Endothelial cell of umbilical vein (primary cell): ENCODE results near the gene EIF2B1. TPM values are rescaled to one million over a fixed set of nuclear protein-coding genes. Genes with fewer than 3 reads are reported as not detected.

Source experiments
- BruUV-seq: library from RNA; stranded (reverse); fragments of 400-500 nt; replicated peaks from 2 replicates; lab custom pipeline; 2021; lab: Mats Ljungman, UMichigan
- CTCF ChIA-PET: fragments of 300-600, 350-600 bp; sonication (Branson Sonifier 250); formaldehyde crosslinking; loops from one replicate; lab custom pipeline; 2021; ENCODE audit warnings: antibody characterized with exemption, inconsistent platforms; lab: Charles Lee
- POLR2A ChIA-PET: fragments of 300-600, 350-600 bp; sonication (Branson Sonifier 250); formaldehyde crosslinking; loops from one replicate; lab custom pipeline; 2021; ENCODE audit warnings: antibody characterized with exemption, inconsistent platforms; lab: Charles Lee
- DNase-seq: peaks from one replicate; pipeline ENCODE4 v3.0.0-alpha.2; 2011; ENCODE audit warnings: low read depth, low spot score
- FAIRE-seq: peaks from 2 replicates; lab custom pipeline; 2011; peaks lifted over from hg19 to GRCh38; lab: Jason Lieb, UNC
- H2AFZ ChIP-seq: 2 replicates; pipeline ENCODE4 v1.6.0; 2012; ENCODE audit warnings: low read depth, low read length, control low read depth, inconsistent platforms
- H3K27ac ChIP-seq: 2 replicates; pipeline ENCODE4 v1.5.1; 2011; ENCODE audit warnings: low read depth, mild to moderate bottlenecking, control low read depth, low read length, moderate library complexity; ENCODE audit not compliant: insufficient read depth
- H3K27me3 ChIP-seq, 2 experiments: 2 replicates each; pipeline versions ENCODE4 v1.6.0 to v1.6.1; 2011; ENCODE audit warnings: low read length in 2 of 2, mixed read lengths in 1 of 2; ENCODE audit not compliant: control insufficient read depth in 2 of 2, insufficient read depth in 2 of 2
- H3K36me3 ChIP-seq, 2 experiments: 2 replicates in 1 of 2; 3 replicates in 1 of 2; pipeline ENCODE4 v1.5.1; 2011; ENCODE audit warnings: low read length in 2 of 2, mild to moderate bottlenecking in 1 of 2, moderate library complexity in 1 of 2; ENCODE audit not compliant: control insufficient read depth in 2 of 2, insufficient read depth in 2 of 2; ENCODE audit errors: extremely low read depth in 1 of 2
- H3K4me1 ChIP-seq: 3 replicates; pipeline ENCODE4 v1.5.1; 2011; ENCODE audit warnings: mild to moderate bottlenecking, low read length; ENCODE audit not compliant: control insufficient read depth, insufficient read depth; ENCODE audit errors: extremely low read depth
- H3K4me2 ChIP-seq: 2 replicates; pipeline ENCODE4 v1.6.1; 2011; ENCODE audit warnings: low read length, control low read depth, mixed read lengths; ENCODE audit not compliant: insufficient read depth
- H3K4me3 ChIP-seq, 3 experiments: fragments of 200-600 bp in 1 of 3; sonication (generic), shearing (Covaris generic) in 1 of 3; replicated peaks in 1 of 3; 2 replicates each; pipeline ENCODE4 v1.5.1; 2011 to 2016; ENCODE audit warnings: control low read depth in 3 of 3, low read length in 3 of 3, mild to moderate bottlenecking in 2 of 3, inconsistent platforms in 1 of 3, low read depth in 1 of 3, moderate library complexity in 1 of 3; ENCODE audit not compliant: insufficient read depth in 1 of 3
- H3K79me2 ChIP-seq: 2 replicates; pipeline ENCODE4 v1.6.0; 2012; ENCODE audit warnings: low read length, inconsistent platforms; ENCODE audit not compliant: control insufficient read depth, insufficient read depth
- H3K9ac ChIP-seq: replicated peaks from 2 replicates; pipeline ENCODE3; 2011; ENCODE audit warnings: low read length, control low read depth; ENCODE audit not compliant: insufficient read depth; ENCODE audit errors: extremely low read depth
- H3K9me1 ChIP-seq: replicated peaks from 3 replicates; pipeline ENCODE4 v1.6.0; 2011; ENCODE audit warnings: mild to moderate bottlenecking, low read length; ENCODE audit not compliant: control insufficient read depth, insufficient read depth; ENCODE audit errors: extremely low read depth
- H3K9me3 ChIP-seq: replicated peaks from 2 replicates; pipeline ENCODE4 v1.5.1; 2012; ENCODE audit warnings: low read length, inconsistent platforms; ENCODE audit not compliant: control insufficient read depth, insufficient read depth
- H4K20me1 ChIP-seq: replicated peaks from 2 replicates; pipeline ENCODE3; 2011; ENCODE audit warnings: mild to moderate bottlenecking, low read length; ENCODE audit not compliant: control insufficient read depth, insufficient read depth; ENCODE audit errors: extremely low read depth
- EZH2 ChIP-seq: IDR thresholded peaks from 2 replicates; pipeline ENCODE4 v1.6.1; 2012; ENCODE audit warnings: borderline replicate concordance, low read depth, mild to moderate bottlenecking, moderate library complexity, low read length, inconsistent platforms; ENCODE audit not compliant: severe bottlenecking
- FOS ChIP-seq: IDR thresholded peaks from 2 replicates; pipeline ENCODE4 v1.6.1; 2011; ENCODE audit warnings: mild to moderate bottlenecking, low read length, moderate library complexity, borderline replicate concordance; ENCODE audit not compliant: insufficient read depth
- GATA2 ChIP-seq: IDR thresholded peaks from 2 replicates; pipeline ENCODE4 v1.7.0; 2011; ENCODE audit warnings: low read depth, mild to moderate bottlenecking, moderate library complexity, mixed read lengths, low read length; ENCODE audit not compliant: insufficient read length, insufficient read depth
- JUN ChIP-seq: IDR thresholded peaks from 2 replicates; pipeline ENCODE4 v1.6.1; 2011; ENCODE audit warnings: borderline replicate concordance, low read depth; ENCODE audit not compliant: insufficient read length, insufficient read depth
- MYC ChIP-seq: IDR thresholded peaks from one replicate; pipeline ENCODE4 v1.6.1; 2011; ENCODE audit warnings: mild to moderate bottlenecking, low read depth, low read length
- POLR2A ChIP-seq: IDR thresholded peaks from 2 replicates; pipeline ENCODE4 v1.6.1; 2012; ENCODE audit warnings: low read depth, mild to moderate bottlenecking, control low read depth, low read length
- POLR2AphosphoS5 ChIP-seq: IDR thresholded peaks from 2 replicates; pipeline ENCODE4 v1.6.1; 2012; ENCODE audit warnings: low read depth, mild to moderate bottlenecking, control low read depth, low read length, moderate library complexity; ENCODE audit not compliant: insufficient read depth
- dilution Hi-C: fragments of 300-500 bp; cut with MboI; formaldehyde crosslinking; loops from one replicate; pipeline ENCODE4 v1.15.0; 2019; ENCODE audit warnings: low sequenced_read_pairs; ENCODE audit not compliant: extremely low pct_ligation_motif_present
- intact Hi-C: fragments of 100-400 bp; cut with micrococcal nuclease; formaldehyde crosslinking; loops from one replicate; pipeline ENCODE4 v1.10.0; 2022
- polyA plus RNA-seq, 4 experiments: library from polyadenylated mRNA; depleted of rRNA in 3 of 4; stranded (reverse) in 3 of 4; unstranded in 1 of 4; fragments of >200 nt; gene quantifications; 2 replicates each; pipeline versions ENCODE4 v1.2.1 to v1.2.3, GENCODE V29; 2011 to 2012; ENCODE audit warnings: missing spikeins in 1 of 4
- total RNA-seq: library from RNA; stranded (reverse); gene quantifications from 2 replicates; pipeline ENCODE4 v1.2.3, GENCODE V29; 2021
- TF ChIP-seq, protein P1 (sequence below), 2 donors: IDR thresholded peaks; 1 replicate in 1 of 2; 2 replicates in 1 of 2; pipeline ENCODE4 v1.5.1; 2011; ENCODE audit warnings: low read length in 2 of 2, mild to moderate bottlenecking in 2 of 2, moderate library complexity in 2 of 2, control low read depth in 1 of 2, inconsistent platforms in 1 of 2, low read depth in 1 of 2; ENCODE audit not compliant: insufficient read depth in 1 of 2; ENCODE audit errors: extremely low read depth in 1 of 2
- TF ChIP-seq, protein P2 (sequence below): IDR thresholded peaks from 2 replicates; pipeline ENCODE4 v1.6.1; 2011; ENCODE audit not compliant: insufficient read depth, insufficient read length

The EIF2B1 gene
- total and polyA plus RNA-seq, 2 donors (not counting 3 experiments of a cell fraction or from before 2014, with no cell fraction given): 32.6 to 61.8 TPM

DNA sequence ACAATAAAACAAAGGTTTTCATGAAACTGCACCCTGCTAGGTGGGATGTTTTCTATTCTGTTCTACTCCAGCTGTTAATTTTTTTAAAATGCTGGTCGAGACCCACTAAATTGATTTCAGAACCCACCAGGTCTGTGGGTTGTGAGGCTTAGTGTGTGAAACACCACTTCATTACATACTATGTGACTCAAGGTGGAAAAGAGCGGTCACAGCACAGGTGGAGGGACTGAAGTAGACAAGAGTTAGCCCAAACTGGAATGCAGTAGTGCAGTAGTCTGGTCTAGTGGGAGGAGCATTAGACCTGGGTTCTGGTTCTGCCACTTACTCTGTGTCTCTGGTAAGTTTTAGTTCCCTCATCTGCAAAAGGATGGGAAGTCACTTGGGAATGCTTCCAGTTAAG, 19.4 kb downstream of the EIF2B1 start:
- Histone ChIP-seq H3K9ac (no peak overlapping the region), H3K4me3 (no peak overlapping the region), H4K20me1 (no peaks in the 10 kb centered on the region), H3K4me2 (no peak overlapping the region), H3K36me3 (peaks cover 31 to 40% of the 10 kb centered on the region in 2 experiments), H3K27me3 (no peaks in the 10 kb centered on the region), H3K27ac (no peak overlapping the region), H2AFZ (no peak overlapping the region), H3K79me2 (peaks cover 6% of the 10 kb centered on the region), H3K9me1 (no peaks in the 10 kb centered on the region), H3K9me3 (no peaks in the 10 kb centered on the region), H3K4me1 (no peaks in the 10 kb centered on the region)
- TF ChIP-seq EZH2 (no peak), FOS (no peak), POLR2AphosphoS5 (no peak), MYC (no peak), JUN (no peak), POLR2A (no peak), GATA2 (no peak)
- TF ChIP-seq, protein P1, sequence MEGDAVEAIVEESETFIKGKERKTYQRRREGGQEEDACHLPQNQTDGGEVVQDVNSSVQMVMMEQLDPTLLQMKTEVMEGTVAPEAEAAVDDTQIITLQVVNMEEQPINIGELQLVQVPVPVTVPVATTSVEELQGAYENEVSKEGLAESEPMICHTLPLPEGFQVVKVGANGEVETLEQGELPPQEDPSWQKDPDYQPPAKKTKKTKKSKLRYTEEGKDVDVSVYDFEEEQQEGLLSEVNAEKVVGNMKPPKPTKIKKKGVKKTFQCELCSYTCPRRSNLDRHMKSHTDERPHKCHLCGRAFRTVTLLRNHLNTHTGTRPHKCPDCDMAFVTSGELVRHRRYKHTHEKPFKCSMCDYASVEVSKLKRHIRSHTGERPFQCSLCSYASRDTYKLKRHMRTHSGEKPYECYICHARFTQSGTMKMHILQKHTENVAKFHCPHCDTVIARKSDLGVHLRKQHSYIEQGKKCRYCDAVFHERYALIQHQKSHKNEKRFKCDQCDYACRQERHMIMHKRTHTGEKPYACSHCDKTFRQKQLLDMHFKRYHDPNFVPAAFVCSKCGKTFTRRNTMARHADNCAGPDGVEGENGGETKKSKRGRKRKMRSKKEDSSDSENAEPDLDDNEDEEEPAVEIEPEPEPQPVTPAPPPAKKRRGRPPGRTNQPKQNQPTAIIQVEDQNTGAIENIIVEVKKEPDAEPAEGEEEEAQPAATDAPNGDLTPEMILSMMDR (IDR thresholded peaks at IDR 0.05; ENCODE audit: extremely low read depth in 1 of 2, insufficient read depth in 1 of 2, low read depth in 1 of 2, low read length in 2 of 2): no peak
- TF ChIP-seq, protein P2, sequence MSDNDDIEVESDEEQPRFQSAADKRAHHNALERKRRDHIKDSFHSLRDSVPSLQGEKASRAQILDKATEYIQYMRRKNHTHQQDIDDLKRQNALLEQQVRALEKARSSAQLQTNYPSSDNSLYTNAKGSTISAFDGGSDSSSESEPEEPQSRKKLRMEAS: no peak
- dilution Hi-C loops (loop anchor here (25.0 kb wide), 1 partner anchor 327 kb away; no protein-coding TSS in a partner anchor), intact Hi-C loops (no loop called here)
- DNase-seq (no peak), FAIRE-seq (no peak)
- ChIA-PET POLR2A (no interaction called here), CTCF (interaction anchor here (1.6 kb wide), 1 partner anchor 10 kb away, joined by 3 read pairs; no protein-coding TSS in a partner anchor)
- no TSS peak for BruUV-seq
